Activated CD8-positive, alpha-beta memory T cell treated with anti-CD3 and anti-CD28 coated beads for 36 hours (primary cell): ENCODE results near the gene GPR156. TPM values are rescaled to one million over a fixed set of nuclear protein-coding genes. Genes with fewer than 3 reads are reported as not detected.
"Not testable (repeated sequence)": the region's sequence is repeated elsewhere in the genome, so short reads cannot be mapped to it uniquely, and the experiment has no call there.

Experiments used
- CTCF ChIA-PET: fragments of 350-600 bp; sonication (Branson Sonifier 250); formaldehyde crosslinking; loops from one replicate; lab custom pipeline; 2021; ENCODE audit warnings: antibody characterized with exemption; lab: Charles Lee
- POLR2A ChIA-PET: fragments of 350-600 bp; sonication (Branson Sonifier 250); formaldehyde crosslinking; loops from one replicate; lab custom pipeline; 2021; ENCODE audit warnings: antibody characterized with exemption; lab: Charles Lee
- total RNA-seq, 2 experiments: library from RNA; stranded (reverse); gene quantifications; one replicate each; pipeline ENCODE4 v1.2.3, GENCODE V29; 2021

GPR156 gene
- total RNA-seq, 2 experiments from 2014 or later = 0.06 TPM; not detected in 1

DNA sequence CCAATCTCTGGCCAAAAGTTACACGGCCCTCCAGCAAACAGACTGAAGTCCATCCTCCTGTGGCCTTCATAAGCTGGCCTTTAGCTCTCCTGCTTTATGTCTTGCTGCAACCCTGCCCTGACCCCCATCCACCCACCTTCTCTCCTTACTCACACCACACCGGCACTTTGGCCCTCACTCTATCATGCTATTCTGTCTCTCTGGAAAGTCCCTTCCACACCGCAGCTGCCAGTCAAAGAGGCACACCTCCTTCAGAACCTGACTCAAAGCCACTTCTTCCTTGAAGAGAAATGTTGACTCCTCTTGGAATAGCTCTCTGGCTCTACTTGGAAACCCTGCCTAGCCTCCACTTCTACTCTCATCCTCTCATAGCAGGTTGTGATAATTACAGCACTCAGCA, 4.5 kb downstream of the GPR156 start:
- POLR2A ChIA-PET = no interaction called here
- CTCF ChIA-PET = interaction anchor here (0.6 kb wide), 1 partner anchor 134 kb away, joined by 3 read pairs; no protein-coding TSS in a partner anchor

- POLR2A ChIA-PET = no interaction called here
- CTCF ChIA-PET = interaction anchor here (0.6 kb wide), 1 partner anchor 135 kb away, joined by 3 read pairs; no protein-coding TSS in a partner anchor
These were observed 5.0 kb downstream of the GPR156 start for GRCh38 chr3:120280026-120280425.

- POLR2A ChIA-PET = no interaction called here
- CTCF ChIA-PET = no interaction called here
These were observed 8.3 kb downstream of the GPR156 start for GRCh38 chr3:120276767-120277166.

- ChIA-PET CTCF (no interaction called here), POLR2A (no interaction called here)
These were observed 9.4 kb downstream of the GPR156 start for GRCh38 chr3:120275618-120276017.

GRCh38 chr3:120274739-120275167, 10.3 kb downstream of the GPR156 start:
- POLR2A ChIA-PET = no interaction called here
- CTCF ChIA-PET = no interaction called here

DNA sequence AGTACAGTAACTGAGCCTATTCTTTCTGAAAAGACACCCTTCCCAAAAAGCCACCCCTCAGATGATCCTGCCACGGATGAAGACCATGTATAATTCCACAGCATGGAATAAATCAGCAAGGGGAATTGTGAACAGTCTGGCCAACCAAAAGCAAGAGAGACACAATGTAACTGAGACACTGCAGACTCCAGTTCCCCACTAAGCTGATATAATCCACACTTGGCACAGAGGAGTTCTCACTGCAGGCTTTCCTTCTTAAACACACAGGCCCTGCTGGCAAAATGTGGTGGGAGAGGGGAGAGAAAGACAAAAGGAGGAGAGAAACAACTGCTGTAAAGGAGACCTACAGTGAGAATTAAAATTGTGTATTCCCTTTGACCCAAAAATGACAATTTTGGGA, 12.7 kb downstream of the GPR156 start:
- ChIA-PET CTCF (no interaction called here), POLR2A (interaction anchor here (0.6 kb wide), 1 partner anchor 1236 kb away, joined by 3 read pairs; no protein-coding TSS in a partner anchor)

GRCh38 chr3:120265989-120266388, 19.0 kb downstream of the GPR156 start:
- ChIA-PET CTCF (no interaction called here), POLR2A (no interaction called here)

DNA sequence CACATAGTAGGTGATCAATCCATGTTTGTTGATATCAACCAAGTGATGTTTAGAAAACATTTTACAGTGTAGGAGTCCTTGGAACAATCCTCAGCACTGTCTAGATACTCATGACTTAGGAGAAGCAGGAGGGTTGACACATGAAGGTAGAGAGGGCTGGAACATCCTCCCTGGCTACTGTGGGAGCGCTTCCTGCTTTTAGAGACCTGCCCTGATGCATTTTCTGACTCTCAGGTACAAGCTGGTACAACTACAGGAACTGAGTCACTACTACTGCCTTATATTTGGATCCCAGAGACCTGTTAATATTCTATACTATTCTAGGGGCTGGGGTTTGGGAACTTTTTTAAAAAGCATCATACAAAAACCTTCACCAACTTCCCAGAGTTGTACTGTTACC, 20.1 kb downstream of the GPR156 start:
- POLR2A ChIA-PET = no interaction called here

GRCh38 chr3:120263792-120264191, 21.2 kb downstream of the GPR156 start:
- ChIA-PET POLR2A (no interaction called here), CTCF (no interaction called here)

More for the DNA sequence above, 20.1 kb downstream of the GPR156 start:
- CTCF ChIA-PET = no interaction called here

DNA sequence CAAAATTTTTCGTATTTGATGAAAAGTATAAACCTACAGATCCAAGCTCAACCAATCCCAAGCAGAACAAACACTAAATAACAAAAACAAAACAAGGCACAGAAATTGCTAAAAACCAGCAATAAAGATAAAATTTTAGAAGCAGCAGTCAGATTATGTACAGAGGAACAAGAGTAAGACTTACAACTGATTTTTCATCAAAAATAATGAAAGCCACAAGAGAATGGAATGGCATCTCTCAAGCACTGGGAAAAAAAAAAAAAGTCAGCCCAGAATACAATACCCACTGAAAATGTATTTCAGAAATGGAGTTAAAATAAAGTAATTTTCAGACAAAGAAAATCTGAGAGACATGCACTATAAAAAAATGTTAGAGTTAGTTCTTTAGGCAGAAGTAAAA, 27.0 kb downstream of the GPR156 start:
- CTCF ChIA-PET = no interaction called here
- POLR2A ChIA-PET = no interaction called here

DNA sequence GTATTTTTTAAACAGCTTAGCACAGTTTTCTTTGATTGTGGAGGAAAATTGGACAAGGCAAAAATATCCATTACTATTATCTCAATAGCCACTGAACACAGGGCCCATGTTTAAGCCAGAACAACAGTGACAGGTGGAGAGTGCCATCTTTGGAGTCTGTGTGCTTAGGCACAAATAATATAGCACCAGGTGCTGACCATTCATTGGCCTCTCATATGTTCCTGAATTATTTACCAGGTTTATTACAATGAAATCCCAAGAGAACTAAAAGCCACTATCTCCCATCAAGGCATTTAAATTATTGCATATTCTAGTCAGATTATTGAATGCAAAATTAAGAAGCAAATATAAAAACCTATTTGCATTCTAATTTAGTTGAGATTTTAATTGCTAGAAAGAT, 39.6 kb downstream of the GPR156 start:
- ChIA-PET CTCF (interaction anchor here (1.1 to 3.9 kb wide), 4 partner anchors 164 to 313 kb away, joined by 3 to 46 read pairs (median 7); no protein-coding TSS in a partner anchor), POLR2A (interaction anchor here (0.8 kb wide), 1 partner anchor 172 kb away, joined by 3 read pairs; no protein-coding TSS in a partner anchor)

GRCh38 chr3:120244834-120245225, 40.2 kb downstream of the GPR156 start:
- ChIA-PET CTCF (interaction anchor here (1.1 to 3.9 kb wide), 4 partner anchors 172 to 314 kb away, joined by 3 to 46 read pairs (median 8); no protein-coding TSS in a partner anchor), POLR2A (interaction anchor here (0.8 kb wide), 1 partner anchor 172 kb away, joined by 3 read pairs; no protein-coding TSS in a partner anchor)

GRCh38 chr3:120239644-120240043, 45.4 kb downstream of the GPR156 start:
- ChIA-PET CTCF (interaction anchor here (0.9 kb wide), 1 partner anchor 178 kb away, joined by 3 read pairs; no protein-coding TSS in a partner anchor), POLR2A (no interaction called here)

GRCh38 chr3:120227710-120228347, 57.2 kb downstream of the GPR156 start:
- CTCF ChIA-PET = no interaction called here
- POLR2A ChIA-PET = no interaction called here

- POLR2A ChIA-PET = no interaction called here
- CTCF ChIA-PET = no interaction called here
These were observed 60.8 kb downstream of the GPR156 start for GRCh38 chr3:120224237-120224636.

GRCh38 chr3:120218981-120219380, 66.0 kb downstream of the GPR156 start:
- CTCF ChIA-PET = no interaction called here
- POLR2A ChIA-PET = no interaction called here

GRCh38 chr3:120216633-120217032, 68.4 kb downstream of the GPR156 start:
- POLR2A ChIA-PET, CTCF ChIA-PET: not testable (repeated sequence)

DNA sequence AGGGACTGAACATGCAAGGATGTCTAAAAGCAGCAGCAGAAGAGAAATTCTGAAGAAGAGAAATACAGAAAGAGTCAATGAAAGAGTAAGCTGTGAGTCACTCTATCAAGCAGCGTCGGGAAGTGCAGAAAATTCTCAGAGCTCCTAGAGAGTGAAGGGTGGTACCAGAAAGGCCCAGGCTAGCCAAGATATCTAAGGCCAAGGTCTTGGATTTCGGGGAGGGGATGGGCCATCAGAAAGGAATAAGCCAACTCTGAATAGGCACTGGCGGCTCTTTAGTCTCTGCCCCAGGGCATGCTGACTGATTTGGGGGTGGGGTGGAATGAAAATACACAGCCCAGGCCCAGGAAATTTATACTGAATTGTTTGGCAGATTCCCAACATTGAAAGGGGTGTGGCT, 70.8 kb downstream of the GPR156 start:
- ChIA-PET POLR2A (no interaction called here), CTCF (no interaction called here)

DNA sequence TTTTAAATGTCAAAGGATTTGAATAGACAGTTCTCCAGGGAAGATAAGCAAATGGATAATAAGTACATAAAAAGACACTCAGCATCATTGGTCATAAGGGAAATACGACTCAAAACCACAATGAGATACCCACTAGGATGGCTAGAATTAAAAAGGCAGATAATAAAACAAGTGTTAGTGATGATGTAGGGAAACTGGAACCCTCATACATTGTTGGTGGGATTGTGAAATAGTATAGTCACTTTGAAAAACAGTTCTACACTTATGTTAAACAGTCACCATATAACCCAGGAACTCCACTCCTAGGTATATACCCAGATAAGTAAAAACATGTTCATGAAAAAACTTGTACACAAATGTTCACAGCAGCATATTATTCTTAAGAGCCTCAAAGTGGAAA, 72.5 kb downstream of the GPR156 start:
- ChIA-PET POLR2A (no interaction called here), CTCF (no interaction called here)

- POLR2A ChIA-PET = no interaction called here
- CTCF ChIA-PET = no interaction called here
These were observed 75.6 kb downstream of the GPR156 start for GRCh38 chr3:120209425-120209824.

- ChIA-PET CTCF (no interaction called here), POLR2A (no interaction called here)
These were observed 80.7 kb downstream of the GPR156 start for GRCh38 chr3:120204338-120204737.
